Measurements from ENCODE around the gene ARHGAP32. TPM values are rescaled to one million over a fixed set of nuclear protein-coding genes. Genes with fewer than 3 reads are reported as not detected.
A peak's percentile ranks its signal among the peaks of the same experiment; 100 is the strongest.

Gene ARHGAP32
- total RNA-seq, 1 experiment from 2014 or later = 54.0 TPM

- peaks cover 7% of the 10 kb centered on the region for H3K36me3 Mint-ChIP-seq (ENCODE audit: insufficient read depth, unreplicated experiment)
- no peaks in the 10 kb centered on the region for H3K36me3 ChIP-seq (ENCODE audit: control insufficient read depth, insufficient read depth, low read length)
- H3K4me3 Mint-ChIP-seq (ENCODE audit: unreplicated experiment) = no peak overlapping the region
- H3K4me1 ChIP-seq = peaks cover 33% of the 10 kb centered on the region
- intact Hi-C loops (cut with micrococcal nuclease; ENCODE audit: unreplicated experiment) = loop anchor here (1.0 to 5.0 kb wide), 10 partner anchors 75 to 633 kb away; partner anchors contain the start of gene ARHGAP32
- H3K9me3 Mint-ChIP-seq (ENCODE audit: unreplicated experiment) = no peaks in the 10 kb centered on the region
- no peak overlapping the region for H3K27ac Mint-ChIP-seq (ENCODE audit: unreplicated experiment)
- BruUV-seq (replicated peaks) = no TSS peak
- H3K9me3 ChIP-seq = no peaks in the 10 kb centered on the region
- peaks cover 22% of the 10 kb centered on the region for H3K4me1 Mint-ChIP-seq (ENCODE audit: low read depth, unreplicated experiment)
- CTCF ChIA-PET = interaction anchor here (0.7 to 1.5 kb wide), 4 partner anchors 207 to 246 kb away, joined by 3 to 11 read pairs (median 4); no protein-coding TSS in a partner anchor
- peak; percentile 70 to 83 for DNase-seq
- no peaks in the 10 kb centered on the region for H3K27me3 Mint-ChIP-seq (ENCODE audit: insufficient read depth, unreplicated experiment)
- peak; percentile 97 to 98 for TF ChIP-seq CTCF (IDR thresholded peaks at IDR 0.05; ENCODE audit: insufficient read depth in 1 of 2, low read depth in 1 of 2, low read length in 1 of 2, severe bottlenecking in 1 of 2, unreplicated experiment in 1 of 2)
- no peaks in the 10 kb centered on the region for H3K27me3 ChIP-seq (replicated peaks; ENCODE audit: control insufficient read depth, insufficient read depth, low read length)
- no peak overlapping the region for H3K4me3 ChIP-seq (ENCODE audit: low read depth, low read length)
- POLR2A ChIA-PET = interaction anchor here (0.5 kb wide), 1 partner anchor 64 kb away, joined by 5 read pairs; no protein-coding TSS in a partner anchor
Measured at GRCh38 chr11:129117595-129118350, 74.4 kb downstream of the ARHGAP32 start.

- H3K9me3 ChIP-seq = no peaks in the 10 kb centered on the region
- Mint-ChIP-seq H3K27ac (ENCODE audit: unreplicated experiment) (peak overlapping the region; percentile 12), H3K4me3 (ENCODE audit: unreplicated experiment) (no peak overlapping the region), H3K36me3 (ENCODE audit: insufficient read depth, unreplicated experiment) (peaks cover 7% of the 10 kb centered on the region), H3K9me3 (ENCODE audit: unreplicated experiment) (no peaks in the 10 kb centered on the region), H3K4me1 (ENCODE audit: low read depth, unreplicated experiment) (peaks cover 22% of the 10 kb centered on the region), H3K27me3 (ENCODE audit: insufficient read depth, unreplicated experiment) (no peaks in the 10 kb centered on the region)
- BruUV-seq (replicated peaks) = no TSS peak
- TF ChIP-seq CTCF (IDR thresholded peaks at IDR 0.05; ENCODE audit: insufficient read depth in 1 of 2, low read depth in 1 of 2, low read length in 1 of 2, severe bottlenecking in 1 of 2, unreplicated experiment in 1 of 2) = peak in 1 of 2 experiments; percentile 12
- no peak overlapping the region for H3K4me3 ChIP-seq (ENCODE audit: low read depth, low read length)
- peak; percentile 69 to 78 for DNase-seq
- H3K36me3 ChIP-seq (ENCODE audit: control insufficient read depth, insufficient read depth, low read length) = no peaks in the 10 kb centered on the region
- intact Hi-C loops (cut with micrococcal nuclease; ENCODE audit: unreplicated experiment) = loop anchor here (1.0 to 5.0 kb wide), 6 partner anchors 76 to 635 kb away; partner anchors contain the start of gene ARHGAP32
- peaks cover 33% of the 10 kb centered on the region for H3K4me1 ChIP-seq
- CTCF ChIA-PET = interaction anchor here (0.6 to 1.3 kb wide), 9 partner anchors 151 to 249 kb away, joined by 3 to 14 read pairs (median 4); no protein-coding TSS in a partner anchor
- POLR2A ChIA-PET = interaction anchor here (0.6 kb wide), 1 partner anchor 200 kb away, joined by 3 read pairs; no protein-coding TSS in a partner anchor
- H3K27me3 ChIP-seq (replicated peaks; ENCODE audit: control insufficient read depth, insufficient read depth, low read length) = no peaks in the 10 kb centered on the region
Measured at GRCh38 chr11:129115652-129116586, 76.2 kb downstream of the ARHGAP32 start.

GRCh38 chr11:129109701-129110100, 82.4 kb downstream of the ARHGAP32 start:
- no peak for DNase-seq
- Histone ChIP-seq H3K27me3 (replicated peaks; ENCODE audit: control insufficient read depth, insufficient read depth, low read length) (no peaks in the 10 kb centered on the region), H3K9me3 (peaks cover 4% of the 10 kb centered on the region), H3K4me3 (ENCODE audit: low read depth, low read length) (no peak overlapping the region), H3K4me1 (0 out of 2 replicates have a peak, but pooled peaks cover 4% of the 10 kb centered on the region), H3K36me3 (ENCODE audit: control insufficient read depth, insufficient read depth, low read length) (no peaks in the 10 kb centered on the region; the same call in 1 of the 2 replicates)
- ChIA-PET POLR2A (no interaction called here), CTCF (no interaction called here)
- Mint-ChIP-seq H3K4me3 (ENCODE audit: unreplicated experiment) (no peak overlapping the region), H3K9me3 (ENCODE audit: unreplicated experiment) (peaks cover 32% of the 10 kb centered on the region), H3K36me3 (ENCODE audit: insufficient read depth, unreplicated experiment) (peaks cover 15% of the 10 kb centered on the region), H3K4me1 (ENCODE audit: low read depth, unreplicated experiment) (peaks cover 8% of the 10 kb centered on the region), H3K27ac (ENCODE audit: unreplicated experiment) (no peak overlapping the region), H3K27me3 (ENCODE audit: insufficient read depth, unreplicated experiment) (no peaks in the 10 kb centered on the region)
- intact Hi-C loops (cut with micrococcal nuclease; ENCODE audit: unreplicated experiment) = no loop called here
- BruUV-seq (replicated peaks) = no TSS peak
- TF ChIP-seq CTCF (IDR thresholded peaks at IDR 0.05; ENCODE audit: insufficient read depth in 1 of 2, low read depth in 1 of 2, low read length in 1 of 2, severe bottlenecking in 1 of 2, unreplicated experiment in 1 of 2) = no peak
